Astrocyte of the spinal cord (primary cell): ENCODE measurements around the gene ANKRD16.
"Not testable (repeated sequence)": the region's sequence is repeated elsewhere in the genome, so short reads cannot be mapped to it uniquely, and the experiment has no call there.

ENCODE experiments used
- DNase-seq: peaks from one replicate; pipeline ENCODE4 v3.0.0; 2011; ENCODE audit warnings: low read depth, low spot score
- H3K4me3 ChIP-seq: 2 replicates; pipeline ENCODE4 v1.5.1; 2011; ENCODE audit warnings: low read depth, mild to moderate bottlenecking, low read length, moderate library complexity
- CTCF ChIP-seq: IDR thresholded peaks from 2 replicates; pipeline ENCODE4 v1.5.1; 2012; ENCODE audit warnings: low read depth, mild to moderate bottlenecking, low read length, inconsistent platforms
- in situ Hi-C: cut with HindIII; loops from 2 replicates; pipeline ENCODE4 v1.10.0; 2017; ENCODE audit warnings: low sequenced_read_pairs

The ANKRD16 gene

GRCh38 chr10:5843686-5844344 lies 45.9 kb downstream of the ANKRD16 start:
- H3K4me3 ChIP-seq, result no peak overlapping the region
- DNase-seq, result no peak
- in situ Hi-C loops, result no loop called here
- TF ChIP-seq CTCF, result no peak

DNA sequence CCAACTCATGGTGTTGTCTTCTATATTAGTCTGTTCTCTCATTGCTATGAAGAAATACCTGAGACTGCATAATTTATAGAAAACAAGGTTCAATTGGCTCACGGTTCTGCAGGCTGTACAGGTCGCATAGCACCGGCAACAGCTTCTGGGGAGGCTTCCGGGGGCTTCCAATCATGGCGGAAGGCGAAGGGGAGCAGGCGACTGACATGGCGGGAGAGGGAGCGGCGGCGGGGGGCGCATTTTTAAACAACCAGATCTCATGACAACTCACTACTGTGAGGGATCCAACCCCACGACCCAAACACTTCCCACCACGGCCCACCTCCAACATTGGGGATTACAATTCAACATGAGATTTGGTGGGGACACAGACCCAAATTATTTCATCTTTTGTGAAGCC lies 47.7 kb downstream of the ANKRD16 start:
- in situ Hi-C loops, result no loop called here
- TF ChIP-seq CTCF, result no peak
- no peak overlapping the region for H3K4me3 ChIP-seq
- no peak for DNase-seq

GRCh38 chr10:5840314-5841307 lies 49.1 kb downstream of the ANKRD16 start:
- H3K4me3 ChIP-seq, result no peak overlapping the region
- in situ Hi-C loops, result no loop called here
- peak; percentile 43 for DNase-seq
- TF ChIP-seq CTCF, result no peak

- DNase-seq, in situ Hi-C loops, H3K4me3 ChIP-seq: not testable (repeated sequence)
Measured at GRCh38 chr10:5836181-5836580, 53.5 kb downstream of the ANKRD16 start.

GRCh38 chr10:5835446-5836095 lies 54.1 kb downstream of the ANKRD16 start:
- no peak for TF ChIP-seq CTCF
- in situ Hi-C loops, result no loop called here
- no peak for DNase-seq
- no peak overlapping the region for H3K4me3 ChIP-seq

DNA sequence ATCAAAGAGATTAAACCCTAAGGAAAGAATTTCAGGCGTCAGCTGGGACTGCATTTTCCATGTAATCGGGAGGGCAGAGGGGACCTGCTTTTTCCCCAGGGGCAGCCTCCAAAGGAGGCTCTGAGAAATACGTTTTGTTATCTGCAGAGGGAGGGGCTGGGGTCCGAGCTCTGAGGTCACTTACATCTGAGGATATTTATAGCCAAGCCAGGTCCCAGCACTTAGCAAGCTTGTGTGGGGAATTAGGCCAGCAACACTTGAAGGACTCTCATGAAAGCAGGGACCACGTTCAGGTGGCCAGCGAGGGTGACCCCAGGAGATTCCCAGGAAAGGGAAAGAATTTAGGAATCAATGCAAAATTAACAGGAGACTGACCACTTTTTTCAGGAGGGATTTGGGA lies 55.9 kb downstream of the ANKRD16 start:
- no peak for TF ChIP-seq CTCF
- H3K4me3 ChIP-seq, result no peak overlapping the region
- in situ Hi-C loops, result no loop called here
- DNase-seq, result no peak
